ENCODE measurements around the gene SETBP1. TPM values are rescaled to one million over a fixed set of nuclear protein-coding genes. Genes with fewer than 3 reads are reported as not detected.

The SETBP1 gene
- total RNA-seq, 4 donors from 2014 or later, result 14.5 to 34.2 (median 19.3) TPM

GRCh38 chr18:44823782-44824181 lies 143.1 kb downstream of the SETBP1 start:
- DNase-seq (ENCODE audit: low spot score) (no peak), ATAC-seq (ENCODE audit: low FRiP score) (peak; percentile 41)
- TF ChIP-seq, protein P1, sequence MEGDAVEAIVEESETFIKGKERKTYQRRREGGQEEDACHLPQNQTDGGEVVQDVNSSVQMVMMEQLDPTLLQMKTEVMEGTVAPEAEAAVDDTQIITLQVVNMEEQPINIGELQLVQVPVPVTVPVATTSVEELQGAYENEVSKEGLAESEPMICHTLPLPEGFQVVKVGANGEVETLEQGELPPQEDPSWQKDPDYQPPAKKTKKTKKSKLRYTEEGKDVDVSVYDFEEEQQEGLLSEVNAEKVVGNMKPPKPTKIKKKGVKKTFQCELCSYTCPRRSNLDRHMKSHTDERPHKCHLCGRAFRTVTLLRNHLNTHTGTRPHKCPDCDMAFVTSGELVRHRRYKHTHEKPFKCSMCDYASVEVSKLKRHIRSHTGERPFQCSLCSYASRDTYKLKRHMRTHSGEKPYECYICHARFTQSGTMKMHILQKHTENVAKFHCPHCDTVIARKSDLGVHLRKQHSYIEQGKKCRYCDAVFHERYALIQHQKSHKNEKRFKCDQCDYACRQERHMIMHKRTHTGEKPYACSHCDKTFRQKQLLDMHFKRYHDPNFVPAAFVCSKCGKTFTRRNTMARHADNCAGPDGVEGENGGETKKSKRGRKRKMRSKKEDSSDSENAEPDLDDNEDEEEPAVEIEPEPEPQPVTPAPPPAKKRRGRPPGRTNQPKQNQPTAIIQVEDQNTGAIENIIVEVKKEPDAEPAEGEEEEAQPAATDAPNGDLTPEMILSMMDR (IDR thresholded peaks at IDR 0.05), result no peak

- TF ChIP-seq, protein P1 (IDR thresholded peaks at IDR 0.05), result no peak
- no peak for DNase-seq (ENCODE audit: low spot score)
- ATAC-seq (ENCODE audit: low FRiP score), result no peak
Observed at GRCh38 chr18:44824884-44825283, 144.2 kb downstream of the SETBP1 start.

DNA sequence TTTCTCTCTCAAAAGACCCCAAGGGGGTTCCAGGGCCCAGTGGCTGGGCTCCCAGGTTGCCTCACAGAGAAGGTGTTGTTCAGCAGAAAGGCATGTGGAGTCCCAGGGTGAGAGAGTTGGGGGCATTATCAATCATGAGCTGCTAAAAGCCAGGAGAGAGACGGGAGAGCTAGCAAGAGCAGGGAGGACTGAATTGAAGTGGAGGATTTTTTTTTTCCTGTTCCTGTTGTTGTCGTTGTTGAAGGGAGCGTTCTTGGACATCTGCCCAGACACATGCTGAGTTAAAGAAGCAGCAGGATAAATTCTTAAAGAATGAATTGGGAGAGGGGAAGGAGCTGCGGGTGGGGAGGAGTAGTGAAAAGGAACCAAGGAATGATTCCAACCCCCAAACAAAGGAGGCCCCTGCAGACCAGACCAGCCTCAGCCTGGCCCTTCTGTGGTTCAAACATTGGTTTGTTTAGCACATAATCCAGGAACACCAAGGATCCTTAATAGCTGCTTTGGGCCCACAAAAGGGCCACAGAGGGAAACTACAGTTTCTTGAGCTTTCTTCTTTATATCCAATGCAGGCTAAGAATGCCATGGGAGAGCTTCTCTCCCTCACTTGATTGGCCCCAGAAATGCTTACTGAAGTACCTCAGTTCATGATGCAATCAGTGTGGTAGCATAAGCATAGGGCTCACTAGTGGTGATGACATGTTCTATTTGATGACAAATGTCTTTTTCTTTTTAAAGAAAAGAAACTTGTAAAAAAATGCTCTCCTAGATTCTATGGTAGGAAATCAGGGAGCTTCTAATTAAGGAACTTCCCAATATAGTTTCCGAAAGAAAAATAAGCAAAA lies 146.0 kb downstream of the SETBP1 start:
- TF ChIP-seq, protein P1 (IDR thresholded peaks at IDR 0.05), result no peak
- ATAC-seq (ENCODE audit: low FRiP score), result peak; percentile 58
- peak; percentile 47 for DNase-seq (ENCODE audit: low spot score)

DNA sequence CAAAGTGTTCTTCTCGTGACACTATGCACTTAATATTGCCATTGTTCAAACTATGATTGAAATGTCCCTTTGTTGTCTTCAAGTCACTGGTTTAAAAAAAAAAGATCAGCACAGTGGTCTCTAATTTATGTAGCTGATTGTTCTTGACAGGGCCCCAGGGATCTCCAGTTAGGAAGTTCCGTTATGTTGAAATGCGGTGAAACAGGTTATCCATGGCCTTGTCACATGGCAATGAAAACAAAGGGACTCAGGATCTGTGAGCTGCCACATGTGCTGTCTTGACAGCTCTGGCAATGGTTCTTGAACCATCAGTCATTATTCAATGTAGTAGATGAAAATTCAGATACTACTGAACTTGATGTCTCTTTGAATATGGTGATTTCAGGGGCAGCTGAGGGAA lies 147.4 kb downstream of the SETBP1 start:
- ATAC-seq (ENCODE audit: low FRiP score) (no peak), DNase-seq (ENCODE audit: low spot score) (no peak)
- TF ChIP-seq, protein P1 (IDR thresholded peaks at IDR 0.05), result no peak

DNA sequence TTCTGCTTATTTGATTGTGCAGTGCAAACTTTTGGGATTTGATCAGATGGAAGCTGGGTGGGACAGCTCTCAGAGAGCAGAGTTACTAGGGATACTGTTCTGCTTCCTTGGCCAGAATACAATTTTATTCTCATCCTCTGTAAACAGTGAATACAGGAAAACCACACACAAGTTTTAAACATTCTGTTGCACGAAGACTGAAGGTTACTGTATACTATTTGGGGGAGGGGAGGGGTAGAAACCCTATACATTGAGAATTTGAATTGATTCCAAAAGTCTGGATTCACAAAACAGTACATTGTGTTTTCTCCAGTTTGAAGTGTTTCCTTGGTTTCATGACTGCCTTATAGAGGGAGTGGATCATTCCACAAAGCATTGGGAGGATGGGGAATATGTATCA lies 149.9 kb downstream of the SETBP1 start:
- TF ChIP-seq, protein P1 (IDR thresholded peaks at IDR 0.05), result no peak
- DNase-seq (ENCODE audit: low spot score) (no peak), ATAC-seq (ENCODE audit: low FRiP score) (no peak)

DNA sequence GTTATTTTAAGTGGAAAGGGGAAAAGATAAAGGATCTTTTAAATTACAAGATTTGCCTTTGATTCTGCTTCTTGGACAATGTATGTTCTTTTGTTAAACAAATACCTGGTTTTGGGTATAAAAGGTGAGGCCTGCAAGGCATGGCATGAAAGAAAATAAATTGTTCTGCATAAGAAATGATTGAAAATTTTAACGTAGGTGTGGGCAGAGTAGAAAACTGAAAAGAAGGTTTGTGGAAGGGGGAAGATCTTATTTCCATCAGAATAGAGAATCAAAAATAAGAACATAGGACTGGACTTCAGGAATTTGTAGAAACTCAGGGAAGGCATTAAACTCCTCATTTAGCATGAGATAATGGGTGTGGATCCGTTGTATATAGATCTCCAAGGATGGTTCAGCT lies 153.1 kb downstream of the SETBP1 start:
- ATAC-seq (ENCODE audit: low FRiP score) (no peak), DNase-seq (ENCODE audit: low spot score) (no peak)
- TF ChIP-seq, protein P1 (IDR thresholded peaks at IDR 0.05), result no peak

- no peak for DNase-seq (ENCODE audit: low spot score)
- TF ChIP-seq, protein P1 (IDR thresholded peaks at IDR 0.05), result no peak
- no peak for ATAC-seq (ENCODE audit: low FRiP score)
Observed at GRCh38 chr18:44834867-44835469, 154.3 kb downstream of the SETBP1 start.

Data from omental fat pad (tissue), 4 donors.